Left forelimb (tissue), 1 donor: ENCODE measurements around the gene ZNF275.
A peak's percentile ranks its signal among the peaks of the same experiment; 100 is the strongest.
"Not testable (repeated sequence)": the region's sequence is repeated elsewhere in the genome, so short reads cannot be mapped to it uniquely, and the experiment has no call there.

Source experiments
- DNase-seq: peaks from one replicate; pipeline ENCODE4 v3.0.0-alpha.2; 2018; ENCODE audit warnings: low spot score

ZNF275 gene

GRCh38 chrX:153333821-153334653 lies at the start of gene ZNF275:
ZNF275 (plus strand) TSS chrX:153334153; CDS start chrX:153336680, 2,527 bp downstream.
- DNase-seq = peak; percentile 87

- not testable (repeated sequence) for DNase-seq
These were observed 48.3 kb upstream of the ZNF275 start for GRCh38 chrX:153285678-153286077.

- DNase-seq = not testable (repeated sequence)
These were observed 45.1 kb upstream of the ZNF275 start for GRCh38 chrX:153288807-153289206.

GRCh38 chrX:153293485-153294071 lies 40.4 kb upstream of the ZNF275 start:
- not testable (repeated sequence) for DNase-seq

GRCh38 chrX:153297376-153297775 lies 36.6 kb upstream of the ZNF275 start:
- no peak for DNase-seq

- no peak for DNase-seq
These were observed 34.1 kb upstream of the ZNF275 start for GRCh38 chrX:153299855-153300254.

DNA sequence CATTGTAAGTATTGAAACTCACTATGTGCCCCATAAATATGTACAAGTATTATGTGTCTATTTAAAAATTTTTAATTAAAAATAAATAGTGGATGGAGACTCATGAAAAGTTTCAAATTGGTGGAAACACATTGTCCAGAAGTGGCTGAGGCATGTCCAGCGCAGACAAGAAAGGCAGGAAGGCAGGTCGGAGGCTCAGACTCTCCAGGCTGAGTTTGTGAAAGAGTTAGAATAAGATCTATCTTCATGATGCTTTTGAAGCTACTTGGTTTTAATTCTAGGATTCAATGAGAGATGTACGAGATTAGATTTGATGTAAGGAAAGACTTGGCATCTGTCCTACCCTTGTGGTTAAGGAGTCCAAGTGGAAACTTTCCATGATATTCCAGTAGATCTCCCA lies 32.2 kb upstream of the ZNF275 start:
- no peak for DNase-seq

DNA sequence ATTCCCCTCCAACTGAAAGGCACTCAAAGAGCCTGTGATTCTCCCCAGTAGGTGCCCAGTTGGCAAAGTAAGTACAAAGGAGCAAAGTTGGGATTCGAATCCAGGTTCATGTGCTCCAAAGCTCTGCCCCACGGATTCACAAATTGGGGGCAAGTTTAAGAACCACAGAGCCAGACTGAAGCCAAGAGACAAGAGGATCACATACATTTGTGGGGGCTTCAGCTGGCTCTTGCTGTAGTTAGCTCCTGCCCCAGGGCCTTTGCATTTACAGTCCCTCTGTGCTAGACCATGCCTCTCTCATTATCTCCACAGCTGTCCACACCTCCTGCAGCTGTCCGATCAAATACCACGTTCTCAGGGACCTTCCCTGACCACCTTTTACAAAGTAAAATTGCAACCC lies 31.2 kb upstream of the ZNF275 start:
- DNase-seq = no peak

DNA sequence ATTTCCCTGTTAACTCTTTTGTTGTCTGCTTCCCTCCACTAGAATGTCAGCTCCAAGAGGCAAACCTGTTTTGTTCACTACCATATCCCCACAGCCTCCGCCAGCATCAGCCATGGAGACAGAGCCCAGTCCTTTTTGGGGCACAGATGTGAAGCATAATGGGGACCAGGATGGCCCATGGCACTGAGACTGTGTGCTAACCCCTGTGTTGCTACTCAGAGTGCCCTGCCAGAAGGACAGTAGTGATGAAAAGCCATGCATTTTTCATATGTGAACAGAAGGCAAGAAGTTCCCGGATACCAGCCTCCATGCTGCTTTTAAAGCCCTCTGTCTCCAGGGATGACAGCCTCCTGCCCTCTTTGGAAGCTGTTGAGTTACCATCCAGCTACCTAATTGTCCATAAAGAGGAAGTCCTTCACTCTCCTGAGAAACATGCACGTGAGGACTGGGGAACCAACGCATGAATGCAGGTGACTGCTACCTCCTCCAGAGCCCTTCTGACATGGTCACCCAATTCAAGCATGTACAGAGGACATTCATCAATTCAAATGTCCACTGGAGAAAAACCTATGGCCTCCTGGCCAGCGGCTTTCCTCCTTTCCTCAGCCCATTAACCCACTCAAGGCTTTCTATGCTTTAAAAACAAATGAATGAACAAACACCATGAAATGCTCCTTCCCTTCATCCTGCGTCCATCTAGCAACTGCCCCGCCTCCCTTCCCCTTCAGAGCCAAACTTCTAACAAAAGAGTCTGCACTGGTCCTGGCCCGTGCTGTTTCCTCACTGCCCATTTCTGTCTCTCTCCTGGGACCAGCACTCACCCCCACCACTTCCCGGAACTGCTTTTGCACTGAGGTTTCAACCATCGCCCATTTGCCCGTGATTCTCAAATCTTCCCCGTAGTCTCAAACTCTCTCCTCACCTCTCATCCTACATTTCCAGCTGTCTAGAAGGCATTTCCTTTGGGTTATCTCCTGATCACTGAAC lies 30.4 kb upstream of the ZNF275 start:
- no peak for DNase-seq

DNA sequence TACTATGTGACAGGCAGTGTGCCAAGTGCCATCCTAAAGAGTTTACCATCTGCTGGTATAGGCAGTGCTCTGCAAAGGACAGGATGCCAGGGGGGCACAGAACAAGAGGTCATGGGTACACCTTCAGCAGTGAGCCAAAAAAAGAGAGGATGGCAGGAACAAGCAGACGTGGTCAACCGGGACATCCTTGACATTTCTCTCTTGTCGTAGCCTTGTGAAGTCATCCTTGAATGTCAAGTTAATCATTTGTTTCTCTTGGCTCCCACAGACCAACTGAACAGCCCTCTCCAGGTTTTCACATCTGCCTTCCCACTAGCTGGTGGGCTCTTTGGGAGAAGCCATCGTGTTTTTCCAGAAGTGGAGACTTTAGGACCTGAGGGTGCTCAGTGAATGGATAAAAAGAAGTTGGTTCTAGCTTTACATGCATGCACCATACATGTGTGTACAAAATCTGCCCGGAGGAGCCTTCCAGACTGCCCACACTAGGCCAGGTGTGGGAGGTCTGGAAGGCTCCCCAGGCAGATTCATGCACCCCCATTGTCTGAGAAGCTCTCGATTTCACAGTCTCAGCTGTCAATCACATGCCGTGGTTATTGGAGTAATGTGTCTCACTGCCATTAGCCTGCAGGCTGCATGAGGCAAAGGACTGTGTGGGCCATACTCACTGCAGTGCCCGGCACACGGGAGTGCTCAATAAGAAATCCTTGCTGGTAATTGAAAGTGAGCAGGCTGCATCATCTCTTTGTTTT lies 28.8 kb upstream of the ZNF275 start:
- DNase-seq = no peak

DNA sequence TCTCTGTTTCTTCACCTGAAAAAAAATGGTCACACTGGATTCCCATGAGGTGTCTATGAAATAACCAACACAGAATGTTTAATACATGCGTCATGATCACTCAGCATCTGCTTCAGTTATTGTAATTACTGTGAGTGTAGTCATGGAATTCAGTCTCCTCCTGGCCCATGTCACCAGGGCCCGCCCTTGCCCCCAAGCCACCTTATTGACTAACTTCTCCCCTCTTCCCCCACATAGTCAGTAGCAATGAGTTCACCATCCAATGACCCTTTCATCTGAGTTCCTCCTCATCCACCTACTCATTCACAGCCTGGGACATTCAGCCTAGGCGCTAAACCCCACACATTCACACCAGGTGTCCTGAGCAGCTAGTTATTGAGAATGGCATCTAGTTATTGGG lies 28.0 kb upstream of the ZNF275 start:
- no peak for DNase-seq

DNA sequence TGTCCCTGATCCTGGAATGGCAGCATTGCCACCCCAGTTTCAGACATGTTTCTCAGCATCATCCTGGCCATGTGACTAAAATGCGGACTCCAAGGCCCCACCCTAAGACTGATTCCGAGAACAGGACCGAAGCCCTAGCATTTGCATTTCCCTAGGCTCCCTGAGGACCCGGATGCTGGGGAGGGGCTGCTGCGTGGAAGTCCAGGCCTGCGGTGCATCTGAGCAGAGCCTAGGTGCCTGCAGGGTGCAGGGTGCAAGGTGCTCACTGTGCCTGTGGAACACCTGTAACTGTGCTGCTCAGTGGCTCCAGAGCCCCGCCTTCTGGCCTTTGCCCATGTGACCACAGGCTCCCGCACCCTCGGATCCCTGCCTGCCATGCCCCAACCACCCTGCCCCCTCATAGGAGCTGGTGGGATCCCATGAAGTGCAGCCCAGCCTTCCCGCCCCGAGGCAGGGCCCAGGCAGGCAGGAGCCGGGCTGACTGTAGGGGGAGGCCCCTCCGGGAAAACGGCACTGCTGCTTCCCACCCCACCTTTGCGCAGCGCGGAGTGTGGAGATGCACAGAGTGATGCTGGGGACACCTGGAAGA lies 27.3 kb upstream of the ZNF275 start:
- no peak for DNase-seq

DNA sequence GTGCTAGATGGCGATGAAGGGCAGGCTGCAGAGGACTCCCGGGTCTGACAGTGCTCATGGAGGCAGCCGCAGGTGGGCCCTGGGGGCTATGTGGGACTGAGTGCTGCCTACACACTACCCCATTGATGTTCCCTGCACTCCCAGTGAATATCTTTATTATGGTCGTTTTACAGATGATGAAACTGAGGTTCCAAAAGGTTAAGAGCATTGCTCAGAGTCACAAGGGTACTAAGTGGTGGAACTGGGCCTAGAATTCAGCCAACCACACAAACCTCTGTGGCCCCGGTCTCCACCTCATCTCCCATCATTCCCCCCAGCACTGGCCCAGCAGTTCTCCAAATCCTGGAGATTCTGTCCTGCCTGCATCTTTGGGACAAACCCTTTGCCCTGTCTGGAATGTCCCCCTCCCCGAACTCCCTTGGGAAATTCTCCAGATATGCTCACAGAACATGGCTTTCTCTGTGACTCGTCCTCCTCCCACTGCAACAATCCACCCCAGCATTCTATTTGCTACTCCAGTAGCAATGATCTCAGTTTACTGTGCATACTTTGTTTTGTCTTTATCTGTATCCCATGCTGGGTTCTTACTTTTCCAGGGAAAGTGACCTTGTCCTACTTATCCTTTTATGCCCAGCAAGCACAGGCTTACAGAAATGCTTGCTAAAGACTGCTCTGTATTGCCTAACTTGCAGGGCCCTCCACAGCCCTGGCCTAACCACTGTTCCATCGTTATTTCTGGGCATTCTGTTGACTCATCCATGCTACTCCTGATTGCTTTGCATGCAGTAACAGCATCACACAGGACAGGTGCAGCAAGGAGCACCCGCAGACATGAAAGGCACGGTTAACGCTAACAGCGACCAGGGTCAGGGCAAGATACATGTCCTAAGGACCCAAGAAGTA lies 26.4 kb upstream of the ZNF275 start:
- no peak for DNase-seq

DNA sequence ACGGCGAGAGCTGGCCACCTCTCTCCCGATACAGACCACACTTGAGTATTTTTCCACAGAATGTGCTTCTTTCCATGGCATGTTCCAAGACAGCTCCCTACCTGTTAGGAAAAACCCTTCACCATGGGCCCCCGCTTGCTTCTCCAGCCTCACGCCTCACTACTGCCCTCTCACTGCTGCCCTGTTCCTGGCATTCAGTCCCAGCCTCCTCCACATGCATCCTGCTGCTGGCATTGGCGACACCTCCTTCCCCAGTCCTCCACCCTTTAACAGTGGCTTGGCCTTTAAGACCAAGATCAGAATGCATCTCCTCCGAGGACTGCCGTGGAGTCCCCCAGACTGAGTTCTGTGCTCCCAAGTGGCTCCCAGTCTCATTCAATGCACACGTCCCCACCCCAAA lies 23.1 kb upstream of the ZNF275 start:
- no peak for DNase-seq

GRCh38 chrX:153312041-153312440 lies 21.9 kb upstream of the ZNF275 start:
- DNase-seq = no peak

GRCh38 chrX:153312842-153313241 lies 21.1 kb upstream of the ZNF275 start:
- no peak for DNase-seq

DNA sequence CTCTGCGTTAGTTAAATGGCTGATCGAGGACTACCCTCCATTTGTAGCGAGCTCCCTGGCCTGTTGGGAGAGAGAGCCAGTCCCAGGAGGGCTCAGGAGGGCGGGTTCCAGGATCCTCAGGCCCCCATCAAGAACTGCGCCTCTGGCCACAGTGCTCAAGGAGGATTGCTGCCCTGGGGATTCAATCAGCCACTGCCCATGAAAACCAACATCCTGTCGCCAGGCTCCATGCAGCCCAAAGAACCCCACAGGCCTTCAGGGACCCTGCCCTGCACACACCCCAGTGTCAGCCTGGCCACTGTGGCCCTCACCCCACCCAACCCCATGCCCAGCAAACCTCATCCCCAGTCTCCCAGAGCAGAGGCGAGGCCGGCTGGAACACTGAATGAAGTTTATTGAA lies 16.6 kb upstream of the ZNF275 start:
- DNase-seq = no peak

- DNase-seq = no peak
These were observed 15.8 kb upstream of the ZNF275 start for GRCh38 chrX:153317996-153318722.

- DNase-seq = no peak
These were observed 15.1 kb upstream of the ZNF275 start for GRCh38 chrX:153318811-153319210.
